SK-N-SH treated with all-trans-retinoic acid at 6 μM for 48 hours (cell line): ENCODE data around the gene OBSCN.

Experiments used
- ARNTL ChIP-seq: fragments of 450-650 bp; formaldehyde crosslinking; IDR thresholded peaks from 2 replicates; pipeline ENCODE4 v1.5.0; 2020; ENCODE audit warnings: low read depth, mild to moderate bottlenecking, moderate library complexity, borderline replicate concordance
- CREB5 ChIP-seq: fragments of 250-450 bp; sonication (Bioruptor Pico); IDR thresholded peaks from 2 replicates; pipeline ENCODE4 v1.5.1; 2020; ENCODE audit warnings: low read depth, mild to moderate bottlenecking, moderate library complexity
- ISL1 ChIP-seq: fragments of 250-450 bp; sonication (Bioruptor Pico); IDR thresholded peaks from 2 replicates; pipeline ENCODE4 v2.1.2; 2022; ENCODE audit warnings: mild to moderate bottlenecking, moderate library complexity
- PPARA ChIP-seq: fragments of 250-450 bp; sonication (Bioruptor Pico); IDR thresholded peaks from 2 replicates; pipeline ENCODE4 v1.5.0; 2020; ENCODE audit warnings: mild to moderate bottlenecking, borderline replicate concordance
- TCF4 ChIP-seq: fragments of 250-450 bp; sonication (Bioruptor Pico); IDR thresholded peaks from 2 replicates; pipeline ENCODE4 v1.8.0; 2021; ENCODE audit warnings: mild to moderate bottlenecking, moderate library complexity, borderline replicate concordance
- ZC3H10 ChIP-seq: fragments of 250-450 bp; sonication (Bioruptor Pico); IDR thresholded peaks from 2 replicates; pipeline ENCODE4 v1.5.1; 2021; ENCODE audit warnings: mild to moderate bottlenecking, moderate library complexity
- ZNF8 ChIP-seq: fragments of 450-650 bp; formaldehyde crosslinking; IDR thresholded peaks from 2 replicates; pipeline ENCODE4 v1.5.0; 2020; ENCODE audit warnings: mild to moderate bottlenecking, moderate library complexity
- TF ChIP-seq, protein P1 (sequence below): fragments of 250-450 bp; sonication (Bioruptor Pico); IDR thresholded peaks from 2 replicates; pipeline ENCODE4 v1.8.0; 2021; ENCODE audit warnings: low read depth, mild to moderate bottlenecking, moderate library complexity, borderline replicate concordance
- TF ChIP-seq, protein P2 (sequence below): fragments of 250-450 bp; sonication (Bioruptor Pico); IDR thresholded peaks from 2 replicates; pipeline ENCODE4 v1.8.0; 2020; ENCODE audit warnings: mild to moderate bottlenecking, moderate library complexity, borderline replicate concordance

- TF ChIP-seq CREB5 = no peak
- TF ChIP-seq, protein P1, sequence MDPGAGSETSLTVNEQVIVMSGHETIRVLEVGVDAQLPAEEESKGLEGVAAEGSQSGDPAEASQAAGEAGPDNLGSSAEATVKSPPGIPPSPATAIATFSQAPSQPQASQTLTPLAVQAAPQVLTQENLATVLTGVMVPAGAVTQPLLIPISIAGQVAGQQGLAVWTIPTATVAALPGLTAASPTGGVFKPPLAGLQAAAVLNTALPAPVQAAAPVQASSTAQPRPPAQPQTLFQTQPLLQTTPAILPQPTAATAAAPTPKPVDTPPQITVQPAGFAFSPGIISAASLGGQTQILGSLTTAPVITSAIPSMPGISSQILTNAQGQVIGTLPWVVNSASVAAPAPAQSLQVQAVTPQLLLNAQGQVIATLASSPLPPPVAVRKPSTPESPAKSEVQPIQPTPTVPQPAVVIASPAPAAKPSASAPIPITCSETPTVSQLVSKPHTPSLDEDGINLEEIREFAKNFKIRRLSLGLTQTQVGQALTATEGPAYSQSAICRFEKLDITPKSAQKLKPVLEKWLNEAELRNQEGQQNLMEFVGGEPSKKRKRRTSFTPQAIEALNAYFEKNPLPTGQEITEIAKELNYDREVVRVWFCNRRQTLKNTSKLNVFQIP = no peak
- TF ChIP-seq ISL1 (CRISPR knock-in tag) = no peak
- TF ChIP-seq ARNTL (CRISPR knock-in tag) = no peak
- TF ChIP-seq PPARA (CRISPR knock-in tag) = no peak
- no peak for TF ChIP-seq ZC3H10 (CRISPR knock-in tag)
- TF ChIP-seq TCF4 (CRISPR knock-in tag) = no peak
- TF ChIP-seq, protein P2, sequence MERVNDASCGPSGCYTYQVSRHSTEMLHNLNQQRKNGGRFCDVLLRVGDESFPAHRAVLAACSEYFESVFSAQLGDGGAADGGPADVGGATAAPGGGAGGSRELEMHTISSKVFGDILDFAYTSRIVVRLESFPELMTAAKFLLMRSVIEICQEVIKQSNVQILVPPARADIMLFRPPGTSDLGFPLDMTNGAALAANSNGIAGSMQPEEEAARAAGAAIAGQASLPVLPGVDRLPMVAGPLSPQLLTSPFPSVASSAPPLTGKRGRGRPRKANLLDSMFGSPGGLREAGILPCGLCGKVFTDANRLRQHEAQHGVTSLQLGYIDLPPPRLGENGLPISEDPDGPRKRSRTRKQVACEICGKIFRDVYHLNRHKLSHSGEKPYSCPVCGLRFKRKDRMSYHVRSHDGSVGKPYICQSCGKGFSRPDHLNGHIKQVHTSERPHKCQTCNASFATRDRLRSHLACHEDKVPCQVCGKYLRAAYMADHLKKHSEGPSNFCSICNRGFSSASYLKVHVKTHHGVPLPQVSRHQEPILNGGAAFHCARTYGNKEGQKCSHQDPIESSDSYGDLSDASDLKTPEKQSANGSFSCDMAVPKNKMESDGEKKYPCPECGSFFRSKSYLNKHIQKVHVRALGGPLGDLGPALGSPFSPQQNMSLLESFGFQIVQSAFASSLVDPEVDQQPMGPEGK (CRISPR knock-in tag) = no peak
- no peak for TF ChIP-seq ZNF8 (CRISPR knock-in tag)
Observed at GRCh38 chr1:228348708-228349467, 141.0 kb downstream of the OBSCN start.
